Tongue (tissue), 2 donors: Measurements from ENCODE around the gene C3orf62. TPM values are rescaled to one million over a fixed set of nuclear protein-coding genes. Genes with fewer than 3 reads are reported as not detected.
A peak's percentile ranks its signal among the peaks of the same experiment; 100 is the strongest.
"Not testable (repeated sequence)": the region's sequence is repeated elsewhere in the genome, so short reads cannot be mapped to it uniquely, and the experiment has no call there.

ENCODE experiments used
- DNase-seq: peaks from one replicate; pipeline ENCODE4 v3.0.0-alpha.2; 2015
- total RNA-seq: library from RNA; depleted of rRNA; stranded (reverse); fragments of >200 nt; gene quantifications from one replicate; pipeline ENCODE4 v1.2.3, GENCODE V29; 2014

The C3orf62 gene
- total RNA-seq, 1 donor from 2014 or later: 4.1 TPM

DNA sequence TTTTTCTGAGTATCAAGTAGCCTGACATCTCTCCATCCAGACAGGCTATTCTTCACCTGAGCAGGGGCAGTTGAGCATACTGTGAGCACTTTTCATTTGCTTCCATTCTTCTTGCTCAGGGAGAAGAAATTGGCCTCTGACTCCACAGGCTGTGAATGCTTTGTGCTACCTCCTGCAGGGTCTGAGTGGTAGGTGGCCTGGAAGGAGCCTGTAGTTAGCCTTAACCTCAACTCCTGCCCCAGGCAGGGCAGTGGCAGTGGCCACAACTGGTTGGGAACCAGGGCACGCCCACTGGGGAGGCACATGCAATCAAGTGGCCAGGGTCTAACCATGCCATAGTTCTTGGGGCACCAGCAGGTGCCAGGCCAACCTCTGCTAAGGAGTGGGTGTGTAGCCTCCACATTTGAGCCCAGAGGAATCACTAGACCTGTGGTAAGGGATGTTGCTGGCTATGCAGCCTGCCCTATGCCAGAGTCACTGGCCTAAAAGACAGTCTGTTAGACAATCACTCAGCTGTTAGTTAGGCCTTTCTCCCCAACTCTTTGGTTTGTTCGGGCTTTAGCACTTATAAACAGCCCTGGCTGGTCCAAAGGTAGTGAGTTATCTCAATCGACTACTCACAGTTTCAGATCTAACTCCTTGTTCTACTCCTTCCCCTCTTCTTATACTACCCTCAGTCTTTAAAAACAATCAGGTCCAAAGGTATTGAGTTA lies 7.4 kb downstream of the C3orf62 start:
- no peak for DNase-seq

DNA sequence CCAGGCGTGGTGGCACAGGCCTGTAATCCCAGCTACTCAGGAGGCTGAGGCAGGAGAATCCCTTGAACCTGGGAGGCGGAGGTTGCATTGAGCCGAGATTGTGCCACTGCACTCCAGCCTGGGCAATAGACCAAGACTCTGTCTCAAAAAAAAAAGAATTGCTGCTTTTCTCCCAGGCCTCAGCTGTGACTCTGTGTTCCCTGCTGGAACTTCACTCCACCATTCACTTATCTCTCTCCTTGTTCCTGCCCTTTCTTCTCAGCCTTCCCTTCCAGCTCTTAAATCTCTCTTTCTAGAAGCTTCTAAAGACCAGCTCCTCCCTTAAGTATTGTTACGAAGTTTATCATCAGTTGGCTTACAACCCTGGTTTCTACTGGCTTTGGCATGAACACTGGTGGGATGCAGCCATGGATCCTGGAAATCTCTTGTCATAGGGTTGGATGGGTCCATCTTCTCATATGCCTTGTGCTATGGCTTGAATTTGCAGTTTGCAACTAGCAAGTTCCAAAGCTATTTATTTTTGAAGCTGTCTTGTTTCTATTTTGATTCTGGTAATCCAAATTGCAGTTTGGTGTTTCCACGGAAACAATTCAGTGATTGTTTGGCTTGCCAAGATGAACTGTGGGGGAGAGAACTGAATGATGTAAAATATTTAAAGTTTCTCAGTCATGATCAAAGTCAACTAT lies 10.5 kb downstream of the C3orf62 start:
- DNase-seq: peak; percentile 60

DNA sequence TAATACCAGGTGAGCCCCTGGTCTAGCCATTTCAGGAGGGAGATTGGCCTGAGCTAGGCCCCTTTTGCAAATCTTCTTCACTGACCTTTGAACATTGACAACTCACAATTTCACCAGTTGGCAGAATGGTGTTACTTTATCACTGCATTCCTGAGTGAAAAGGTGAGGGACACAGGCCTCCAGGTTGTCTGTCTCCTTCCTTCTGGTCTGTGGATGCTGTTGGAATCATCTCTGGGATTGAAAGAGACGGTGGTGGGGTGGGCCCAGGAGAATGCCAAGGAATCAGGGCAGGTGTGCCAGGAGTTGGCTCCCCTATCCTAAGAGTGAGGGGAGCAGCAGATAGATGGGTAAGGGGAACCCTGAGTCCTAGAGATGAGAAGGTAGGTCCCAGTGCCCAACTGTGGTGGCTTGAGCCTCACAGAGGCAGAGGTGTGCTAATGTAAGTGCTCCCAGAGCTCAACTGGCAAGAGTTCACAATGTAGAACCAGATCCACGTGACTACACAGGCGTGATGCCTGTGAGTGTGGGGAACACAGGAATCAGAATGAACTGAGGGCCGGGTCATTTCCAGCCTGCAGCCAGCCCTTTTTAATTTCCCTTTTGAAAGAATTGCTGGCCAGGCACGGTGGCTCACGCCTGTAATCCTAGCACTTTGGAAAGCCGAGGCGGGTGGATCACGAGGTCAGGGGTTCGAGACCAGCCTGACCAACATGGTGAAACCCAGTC lies 11.2 kb downstream of the C3orf62 start:
- DNase-seq: no peak

DNA sequence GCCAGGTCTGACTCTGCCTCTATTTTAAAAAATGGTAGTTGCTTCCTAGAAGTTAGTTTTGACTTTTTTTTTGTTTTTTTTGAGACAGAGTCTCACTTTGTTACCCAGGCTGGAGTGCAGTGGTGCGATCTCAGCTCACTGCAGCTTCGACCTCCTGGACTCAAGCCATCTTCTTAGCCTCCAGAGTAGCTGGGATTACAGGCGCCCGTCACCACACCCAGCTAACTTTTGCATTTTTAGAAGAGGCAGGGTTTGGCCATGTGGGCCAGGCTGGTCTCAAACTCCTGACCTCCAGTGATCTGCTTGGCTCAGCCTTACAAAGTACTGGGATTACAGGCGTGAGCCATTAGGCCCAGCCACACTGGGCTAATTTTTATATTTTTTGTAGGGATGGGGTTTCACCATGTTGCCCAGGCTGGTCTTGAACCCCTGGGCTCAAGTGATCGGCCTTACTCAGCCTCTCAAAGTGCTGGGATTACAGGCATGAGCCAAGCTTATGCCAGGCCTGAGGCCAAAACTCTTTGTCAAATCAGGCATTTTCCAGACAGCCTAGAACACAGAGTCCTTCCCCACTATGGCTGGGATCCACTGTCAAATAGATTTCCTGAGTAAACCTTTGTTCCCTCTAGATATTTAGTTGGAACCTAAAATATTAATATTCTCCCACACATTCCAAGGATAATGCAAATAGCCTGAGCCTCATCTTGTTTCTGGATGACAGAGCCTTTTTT lies 13.7 kb downstream of the C3orf62 start:
- no peak for DNase-seq

DNA sequence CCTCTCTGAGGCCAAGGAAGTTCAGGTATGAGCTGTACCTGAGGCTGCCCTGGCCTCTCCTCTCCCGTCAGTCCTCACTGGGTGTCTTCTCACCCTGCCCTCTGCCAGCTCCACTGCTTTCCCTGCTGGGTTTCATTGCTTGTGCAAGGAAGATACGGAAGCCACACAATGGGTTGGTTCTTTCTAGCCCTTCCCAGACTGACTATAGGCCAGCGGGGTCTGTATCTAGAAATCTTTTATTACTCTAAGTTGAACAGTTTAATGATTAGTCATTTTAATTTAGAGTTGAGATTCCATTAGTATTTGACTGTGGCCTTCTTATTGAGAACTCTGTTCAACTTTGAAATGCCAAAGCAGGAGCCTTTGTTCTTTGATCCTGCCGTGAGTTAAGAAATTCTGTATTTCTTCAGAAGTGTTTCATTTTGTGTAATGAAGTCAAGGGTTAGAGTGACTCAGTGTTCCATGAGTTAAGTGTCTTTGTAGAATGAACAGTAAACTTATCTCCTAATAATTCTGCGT lies 16.2 kb downstream of the C3orf62 start:
- no peak for DNase-seq

DNA sequence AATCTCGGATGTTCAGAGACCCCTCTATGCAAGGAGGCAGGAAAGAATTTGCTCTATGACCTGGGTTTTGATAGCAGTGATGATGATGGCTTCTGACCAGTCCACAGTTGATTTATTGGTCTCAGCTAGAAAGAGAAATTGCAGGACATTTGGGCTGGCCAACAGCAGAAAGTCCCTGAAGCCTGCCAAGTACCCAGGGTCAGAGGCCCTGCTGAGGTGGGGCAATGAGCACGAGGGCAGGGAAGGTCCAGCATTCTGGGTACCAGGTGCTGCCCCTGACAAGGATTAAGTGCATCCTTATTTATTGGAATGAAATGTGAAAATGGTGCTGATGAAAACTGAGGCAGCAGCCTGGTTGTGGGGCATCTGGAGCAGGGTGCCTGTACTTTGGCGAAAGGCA lies 19.8 kb downstream of the C3orf62 start:
- DNase-seq: no peak

DNA sequence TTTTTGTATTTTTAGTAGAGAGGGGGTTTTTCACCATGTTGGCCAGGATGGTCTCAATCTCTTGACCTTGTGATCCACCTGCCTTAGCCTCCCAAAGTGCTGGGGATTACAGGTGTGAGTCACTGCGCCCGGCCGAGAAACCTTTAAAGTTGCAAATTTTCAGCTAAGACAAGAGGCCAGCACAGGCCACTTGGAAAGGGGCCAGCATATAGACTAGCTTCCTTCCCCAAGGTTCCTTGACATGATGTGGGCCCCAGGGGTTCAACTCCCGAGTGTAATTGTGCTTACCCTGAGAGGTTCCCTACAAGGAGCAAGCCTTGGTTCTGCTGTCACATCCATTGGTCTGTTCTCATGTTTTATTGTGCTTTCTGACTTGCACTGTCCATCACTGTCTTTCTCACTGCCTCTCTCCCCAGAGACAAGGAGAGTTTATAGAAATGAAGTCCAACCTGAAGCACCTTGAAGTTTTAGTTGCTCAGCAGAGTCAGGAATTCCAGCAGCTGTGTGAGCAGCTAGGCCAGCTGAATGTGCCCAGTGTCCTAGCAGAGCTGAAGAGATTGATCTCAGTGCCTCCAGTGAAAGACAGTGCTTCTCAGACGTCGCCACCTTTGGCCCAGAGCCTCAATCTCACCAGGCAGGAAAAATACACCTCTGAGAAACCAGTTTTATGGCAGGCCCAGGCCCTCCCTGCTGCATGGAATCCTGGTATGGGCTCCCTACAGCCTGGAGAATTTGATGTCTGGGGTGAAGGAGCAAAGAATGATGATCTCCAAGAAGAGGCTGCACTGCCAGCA lies 21.1 kb downstream of the C3orf62 start:
- DNase-seq: no peak

DNA sequence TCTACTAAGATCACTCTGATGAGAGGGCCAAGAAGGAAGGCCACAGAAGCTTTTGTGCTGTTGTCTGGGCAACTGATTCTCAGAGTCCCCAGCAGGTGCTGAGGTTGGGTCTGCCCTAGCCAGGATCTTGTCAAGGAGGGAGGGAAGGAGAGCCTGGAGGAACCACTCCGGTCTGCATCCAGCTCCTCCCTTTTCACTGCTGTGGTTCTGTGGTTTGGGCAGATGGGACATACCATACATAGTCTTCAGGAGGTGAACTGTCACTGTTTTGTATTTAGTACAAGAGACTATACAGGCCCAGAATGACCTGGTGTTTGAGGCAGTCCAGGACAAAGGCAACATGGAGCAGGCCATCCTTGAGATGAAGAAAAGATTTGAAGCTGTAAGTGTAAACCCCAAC lies 21.9 kb downstream of the C3orf62 start:
- peak; percentile 37 for DNase-seq

DNA sequence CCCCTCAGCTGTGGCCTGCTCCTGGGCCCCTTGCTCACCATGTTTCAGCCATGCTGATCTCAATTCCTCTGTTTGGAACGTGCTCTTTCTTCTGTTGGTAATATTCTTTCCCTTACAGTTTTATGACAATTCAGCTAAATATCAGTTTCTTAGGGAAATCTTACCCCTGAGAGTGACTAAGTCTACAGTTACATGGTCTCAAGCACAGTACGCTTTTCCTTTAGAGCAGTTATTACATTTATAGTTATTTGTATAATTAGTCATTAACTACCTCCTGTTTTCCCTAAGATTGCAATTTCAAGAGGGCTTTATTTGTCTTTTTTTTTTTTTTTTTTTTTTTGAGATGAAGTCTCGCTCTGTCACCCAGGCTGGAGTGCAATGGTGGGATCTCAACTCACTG lies 23.5 kb downstream of the C3orf62 start:
- no peak for DNase-seq

DNA sequence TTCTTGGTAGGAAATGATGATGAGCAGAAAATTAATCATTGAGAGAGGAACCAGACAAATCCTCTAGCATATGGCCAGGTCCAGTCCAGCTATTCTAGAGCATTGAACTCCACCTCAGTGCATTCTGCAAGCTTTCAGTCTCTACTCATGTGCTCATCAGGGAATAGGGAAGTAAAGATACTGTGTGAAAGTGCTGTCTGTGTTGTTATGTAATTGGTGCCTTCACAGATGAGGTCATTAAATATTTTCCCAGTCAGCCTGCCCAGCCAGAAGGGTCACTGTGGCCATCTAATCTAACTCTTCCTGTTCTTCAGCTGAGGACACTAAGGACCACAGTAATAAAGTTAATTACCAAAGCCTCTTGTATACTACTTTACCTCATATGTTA lies 28.2 kb downstream of the C3orf62 start:
- peak; percentile 17 for DNase-seq

DNA sequence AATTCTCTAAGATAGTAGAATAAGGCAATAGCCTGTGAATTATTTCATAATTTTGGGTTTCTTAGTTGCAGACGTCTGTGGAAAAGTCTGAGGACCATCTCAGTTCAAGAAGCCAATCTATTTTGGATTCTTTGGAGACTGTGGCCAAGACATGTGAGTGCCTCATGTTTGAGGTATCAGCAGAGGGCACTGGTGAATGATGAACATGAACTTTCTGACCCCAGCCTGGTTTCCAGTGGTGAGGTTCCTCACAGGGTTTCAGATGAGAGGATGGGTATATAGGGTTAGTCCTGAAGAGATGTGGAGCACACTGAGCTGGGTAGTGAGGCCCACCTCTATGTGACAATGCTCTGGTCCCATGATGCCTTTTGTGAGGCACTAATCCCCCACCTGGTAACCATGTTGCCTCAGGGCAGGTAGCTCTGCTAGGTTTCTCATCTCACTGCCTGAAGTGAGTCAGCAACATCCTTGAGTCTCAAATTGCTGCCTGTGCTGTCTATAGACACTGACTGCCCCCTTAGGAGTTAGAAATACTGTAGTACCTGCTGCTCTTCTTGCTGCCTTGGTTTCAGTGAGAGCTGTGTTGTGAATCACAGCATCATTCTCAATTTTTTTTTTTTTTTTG lies 32.3 kb downstream of the C3orf62 start:
- DNase-seq: no peak

DNA sequence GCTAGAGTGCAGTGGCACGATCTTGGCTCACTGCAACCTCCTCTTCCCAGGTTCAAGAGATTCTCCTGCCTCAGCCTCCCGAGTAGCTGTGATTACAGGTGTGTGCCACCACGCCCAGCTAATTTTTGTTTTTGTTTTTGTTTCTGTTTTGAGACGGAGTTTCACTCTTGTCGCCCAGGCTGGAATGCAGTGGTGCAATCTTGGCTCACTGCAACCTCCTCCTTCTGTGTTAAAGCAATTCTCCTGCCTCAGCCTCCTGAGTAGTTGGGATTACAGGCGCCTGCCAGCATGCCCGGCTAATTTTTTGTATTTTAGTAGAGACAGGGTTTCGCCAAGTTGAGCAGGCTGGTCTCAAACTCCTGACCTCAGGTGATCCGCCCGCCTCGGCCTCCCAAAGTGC lies 36.9 kb downstream of the C3orf62 start:
- not testable (repeated sequence) for DNase-seq

DNA sequence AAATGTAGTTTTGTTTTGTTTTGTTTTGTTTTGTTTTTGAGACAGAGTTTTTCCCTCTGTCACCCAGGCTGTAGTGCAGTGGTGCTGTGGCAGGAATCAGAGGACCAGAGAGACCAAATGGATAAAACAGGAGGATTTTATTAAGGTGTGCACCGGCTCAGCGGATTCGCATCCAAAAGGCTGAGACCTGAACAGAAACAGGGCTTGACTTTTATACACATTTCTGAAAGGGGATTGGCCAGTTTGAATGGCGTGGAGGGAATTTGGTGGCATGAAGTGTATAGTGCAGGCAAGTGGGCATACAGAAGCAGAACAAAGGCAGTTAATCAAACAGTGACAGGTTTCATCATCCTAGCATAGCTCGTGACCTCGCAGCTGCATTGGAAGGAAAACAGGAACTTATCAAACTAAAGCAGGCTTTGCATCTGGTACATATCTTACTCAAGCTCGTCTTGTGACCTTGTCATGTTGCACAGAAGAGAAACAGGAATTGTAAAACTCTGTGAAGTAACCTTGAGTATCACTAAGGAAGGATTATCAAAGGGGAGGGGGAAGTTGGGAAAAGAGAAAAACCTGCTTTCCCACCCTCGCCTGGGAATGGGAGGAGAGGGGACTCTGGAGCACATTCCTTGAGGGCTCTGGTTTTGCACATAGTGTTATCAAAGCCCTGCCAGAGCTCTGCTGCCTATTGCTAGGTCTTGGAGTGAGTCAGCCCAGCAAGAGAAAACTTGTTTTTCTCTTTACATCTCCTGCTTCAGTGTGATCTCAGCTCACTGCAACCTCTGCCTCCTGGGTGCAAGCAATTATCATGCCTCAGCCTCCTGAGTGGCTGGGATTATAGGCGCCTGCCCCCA lies 38.5 kb downstream of the C3orf62 start:
- DNase-seq: peak; percentile 17

DNA sequence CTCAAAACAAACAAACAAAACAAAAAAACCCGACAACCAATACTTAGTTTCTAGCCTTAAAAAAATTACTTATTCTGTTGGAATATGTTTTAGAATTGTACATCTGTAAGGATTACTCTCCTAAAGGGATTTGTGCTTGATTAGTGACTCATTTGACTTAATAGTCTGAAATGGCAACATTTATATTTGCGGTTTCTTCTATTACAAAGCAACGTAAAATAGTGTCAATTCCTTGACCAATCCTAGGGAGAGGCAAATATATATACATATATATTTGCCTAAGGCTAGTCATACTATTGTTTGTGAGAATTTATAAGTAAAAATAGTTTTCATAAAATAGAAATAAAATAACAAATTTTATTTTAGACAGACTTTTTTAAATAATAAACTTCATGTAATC lies 39.7 kb downstream of the C3orf62 start:
- no peak for DNase-seq

DNA sequence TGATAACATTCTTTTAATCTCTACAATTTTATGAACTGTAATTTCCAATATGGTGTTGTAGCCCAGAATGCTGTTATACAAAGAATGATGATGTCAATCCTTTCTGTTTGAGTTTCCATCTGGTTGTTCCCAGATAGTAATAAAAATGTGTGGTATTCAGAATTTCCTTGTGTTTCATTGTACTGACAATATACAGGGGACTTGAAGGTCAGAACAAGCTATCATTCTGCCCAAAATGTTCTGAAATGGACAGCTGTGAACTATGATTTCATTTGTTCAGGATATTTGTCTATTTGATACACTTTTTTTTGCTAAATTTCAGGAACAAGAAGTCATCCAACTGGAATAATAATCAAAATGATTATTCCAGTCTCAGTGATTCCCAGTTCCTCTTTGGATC lies 40.8 kb downstream of the C3orf62 start:
- no peak for DNase-seq

DNA sequence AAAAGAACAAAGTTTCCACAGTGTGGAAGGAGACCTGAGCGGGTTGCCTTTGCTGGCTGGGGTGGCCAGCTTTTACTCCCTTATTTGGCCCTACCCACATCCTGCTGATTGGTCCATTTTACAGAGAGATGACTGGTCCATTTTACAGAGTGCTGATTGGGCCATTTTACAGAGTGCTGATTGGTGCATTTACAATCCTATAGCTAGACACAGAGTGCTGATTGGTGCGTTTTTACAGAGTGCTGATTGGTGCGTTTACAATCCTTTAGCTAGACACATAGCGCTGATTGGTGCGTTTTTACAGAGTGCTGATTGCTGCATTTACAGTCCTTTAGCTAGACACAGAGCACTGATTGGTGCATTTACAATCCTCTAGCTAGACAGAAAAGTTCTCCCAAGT lies 48.2 kb downstream of the C3orf62 start:
- not testable (repeated sequence) for DNase-seq

DNA sequence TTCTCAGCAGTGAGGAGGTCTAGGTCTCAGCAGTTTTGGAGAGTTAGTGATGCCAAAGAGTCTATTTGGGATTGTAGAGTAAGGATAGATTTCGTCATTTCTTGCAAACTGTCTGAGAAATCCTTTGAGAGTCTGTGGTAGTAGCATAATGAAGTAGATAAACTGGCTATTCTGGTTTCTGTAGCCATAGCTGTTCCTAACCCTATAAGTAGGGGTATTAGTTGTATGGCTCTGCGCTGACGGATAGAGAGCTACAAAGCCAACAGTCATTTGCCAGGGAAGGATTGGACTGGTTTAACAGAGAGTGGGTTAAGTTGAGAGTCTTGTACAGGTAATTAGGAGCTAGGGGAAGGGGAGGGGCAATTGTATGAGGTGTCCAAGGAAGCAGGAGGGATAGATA lies 55.0 kb downstream of the C3orf62 start:
- DNase-seq: peak; percentile 26

DNA sequence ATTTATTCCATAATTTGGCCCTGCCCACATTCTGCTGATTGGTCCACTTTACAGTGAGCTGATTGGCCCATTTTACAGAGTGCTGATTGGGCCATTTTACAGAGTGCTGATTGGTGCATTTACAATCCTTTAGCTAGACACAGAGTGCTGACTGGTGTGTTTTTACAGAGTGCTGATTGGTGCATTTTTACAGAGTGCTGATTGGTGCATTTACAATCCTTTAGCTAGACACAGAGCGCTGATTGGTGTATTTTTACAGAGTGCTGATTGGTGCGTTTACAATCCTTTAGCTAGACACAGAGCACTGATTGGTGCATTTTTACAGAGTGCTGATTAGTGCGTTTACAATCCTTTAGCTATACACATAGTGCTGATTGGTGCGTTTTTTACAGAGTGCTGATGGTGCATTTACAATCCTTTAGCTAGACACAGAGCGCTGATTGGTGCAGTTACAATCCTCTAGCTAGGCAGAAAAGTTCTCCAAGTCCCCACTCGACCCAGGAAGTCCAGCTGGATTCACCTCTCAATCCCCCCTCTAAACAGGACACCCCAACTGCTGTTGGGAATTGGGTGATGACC lies 56.0 kb downstream of the C3orf62 start:
- not testable (repeated sequence) for DNase-seq

DNA sequence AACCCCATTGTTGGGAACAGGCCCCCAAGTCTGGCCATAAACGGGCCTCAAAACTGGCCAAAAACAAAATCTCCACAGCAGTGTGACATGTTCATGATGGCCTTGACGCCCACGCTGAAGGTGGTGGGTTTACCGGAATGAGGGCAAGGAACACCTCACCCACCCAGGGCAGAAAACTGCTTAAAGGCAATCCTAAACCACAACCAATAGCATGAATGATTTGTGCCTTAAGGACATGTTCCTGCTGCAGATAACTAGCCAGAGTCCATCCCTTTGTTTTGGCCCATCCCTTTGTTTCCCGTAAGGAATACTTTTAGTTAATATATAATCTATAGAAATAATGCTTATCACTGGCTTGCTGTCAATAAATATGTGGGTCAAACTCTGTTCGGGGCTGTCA lies 57.9 kb downstream of the C3orf62 start:
- no peak for DNase-seq
